Stimulated activated CD8-positive, alpha-beta memory T cell treated with anti-CD3 and anti-CD28 coated beads, Interleukin-12 subunit alpha, Interleukin-12 subunit beta, amount 100 ng/mL, for 4 hours (primary cell): ENCODE measurements around the gene SLC9A9.

ENCODE experiments used
- DNase-seq: peaks from one replicate; pipeline ENCODE4 v3.0.0-alpha.2; 2020; ENCODE audit warnings: low read depth

Gene SLC9A9

GRCh38 chr3:143648218-143648617, 200.1 kb downstream of the SLC9A9 start:
- no peak for DNase-seq

GRCh38 chr3:143644370-143645089, 203.7 kb downstream of the SLC9A9 start:
- DNase-seq, result no peak

GRCh38 chr3:143643905-143644304, 204.4 kb downstream of the SLC9A9 start:
- DNase-seq, result no peak

GRCh38 chr3:143640774-143641173, 207.5 kb downstream of the SLC9A9 start:
- no peak for DNase-seq

GRCh38 chr3:143637133-143637532, 211.1 kb downstream of the SLC9A9 start:
- no peak for DNase-seq

GRCh38 chr3:143634991-143635390, 213.3 kb downstream of the SLC9A9 start:
- no peak for DNase-seq

- no peak for DNase-seq
Measured at GRCh38 chr3:143634427-143634826, 213.8 kb downstream of the SLC9A9 start.

GRCh38 chr3:143633816-143634215, 214.5 kb downstream of the SLC9A9 start:
- DNase-seq, result no peak

- DNase-seq, result no peak
Measured at GRCh38 chr3:143629726-143630125, 218.5 kb downstream of the SLC9A9 start.

- no peak for DNase-seq
Measured at GRCh38 chr3:143628971-143629370, 219.3 kb downstream of the SLC9A9 start.

- no peak for DNase-seq
Measured at GRCh38 chr3:143627336-143627735, 220.9 kb downstream of the SLC9A9 start.

GRCh38 chr3:143619231-143619630, 229.0 kb downstream of the SLC9A9 start:
- DNase-seq, result no peak

GRCh38 chr3:143617050-143617449, 231.2 kb downstream of the SLC9A9 start:
- no peak for DNase-seq

- DNase-seq, result no peak
Measured at GRCh38 chr3:143613226-143613625, 235.0 kb downstream of the SLC9A9 start.

GRCh38 chr3:143612541-143612940, 235.7 kb downstream of the SLC9A9 start:
- no peak for DNase-seq

GRCh38 chr3:143608966-143609365, 239.3 kb downstream of the SLC9A9 start:
- no peak for DNase-seq

GRCh38 chr3:143605233-143605950, 242.9 kb downstream of the SLC9A9 start:
- DNase-seq, result no peak

- no peak for DNase-seq
Measured at GRCh38 chr3:143604402-143605185, 243.7 kb downstream of the SLC9A9 start.

GRCh38 chr3:143603774-143604173, 244.5 kb downstream of the SLC9A9 start:
- no peak for DNase-seq

GRCh38 chr3:143601723-143602484, 246.4 kb downstream of the SLC9A9 start:
- no peak for DNase-seq

GRCh38 chr3:143600756-143601718, 247.2 kb downstream of the SLC9A9 start:
- no peak for DNase-seq
